AG04450 (cell line): Measurements from ENCODE around the gene IP6K3. TPM values are rescaled to one million over a fixed set of nuclear protein-coding genes. Genes with fewer than 3 reads are reported as not detected.

Experiments
- CTCF ChIA-PET: fragments of 300-600, 350-600 bp; formaldehyde crosslinking; extraction: SDS; loops from one replicate; lab custom pipeline; 2022; ENCODE audit warnings: antibody characterized with exemption, inconsistent platforms; lab: Charles Lee
- POLR2A ChIA-PET: fragments of 350-600 bp; formaldehyde crosslinking; extraction: SDS; loops from one replicate; lab custom pipeline; 2021; ENCODE audit warnings: antibody characterized with exemption, inconsistent platforms; lab: Yijun Ruan, JAX
- DNase-seq: peaks from one replicate; pipeline ENCODE4 v3.0.0-alpha.2; 2011; ENCODE audit warnings: low read depth, low spot score
- H3K27ac ChIP-seq: one replicate; pipeline ENCODE4 v1.5.1; 2012; ENCODE audit warnings: low read depth, low read length, control low read depth
- H3K27me3 ChIP-seq: one replicate; pipeline ENCODE4 v1.6.0; 2012; ENCODE audit warnings: low read length; ENCODE audit not compliant: control insufficient read depth, insufficient read depth
- H3K4me3 ChIP-seq: 2 replicates; pipeline ENCODE4 v1.5.1; 2011; ENCODE audit warnings: mild to moderate bottlenecking, low read depth, low read length, control low read depth
- H3K9me3 ChIP-seq: 2 replicates; pipeline ENCODE4 v1.5.1; 2012; ENCODE audit warnings: low read length; ENCODE audit not compliant: control insufficient read depth, insufficient read depth
- CTCF ChIP-seq: IDR thresholded peaks from 2 replicates; pipeline ENCODE4 v1.5.1; 2011; ENCODE audit warnings: low read depth, low read length, control low read depth, inconsistent platforms
- polyA minus RNA-seq: library from RNA; depleted of rRNA, polyadenylated mRNA; stranded (reverse); fragments of >200 nt; gene quantifications from 2 replicates; pipeline ENCODE4 v1.2.3, GENCODE V29; 2011; rRNA and poly(A)+ RNA removed
- polyA plus RNA-seq: library from polyadenylated mRNA; depleted of rRNA; stranded (reverse); fragments of >200 nt; gene quantifications from 2 replicates; pipeline ENCODE4 v1.2.3, GENCODE V29; 2011; rRNA removed

The IP6K3 gene
- 1.1 and 1.6 TPM in 2 replicates for polyA plus RNA-seq
- 0.91 and 2.1 TPM in 2 replicates for polyA minus RNA-seq

- CTCF ChIA-PET: interaction anchor here (0.9 to 5.2 kb wide), 12 partner anchors 9 to 408 kb away, joined by 3 to 57 read pairs (median 8); partner anchors contain the start of gene UQCC2
- no peaks in the 10 kb centered on the region for H3K9me3 ChIP-seq
- peak within 1 kb of the TSS; percentile 38 for H3K4me3 ChIP-seq
- POLR2A ChIA-PET: interaction anchor here (0.7 to 1.8 kb wide), 5 partner anchors 11 to 35 kb away, joined by 3 to 9 read pairs (median 4); partner anchors contain the start of gene UQCC2
- DNase-seq: no peak
- TF ChIP-seq CTCF: no peak
- H3K27ac ChIP-seq: peak within 1 kb of the TSS; percentile 61
- peaks cover 22% of the 10 kb centered on the region for H3K27me3 ChIP-seq
Measured at GRCh38 chr6:33746651-33747100, at the start of gene IP6K3. TSS of gene IP6K3 (minus strand) at chr6:33746905. CDS start at chr6:33735476, 11,429 bp downstream.

GRCh38 chr6:33794910-33795623 is 48.4 kb upstream of the IP6K3 start:
- POLR2A ChIA-PET: no interaction called here
- Histone ChIP-seq H3K27me3 (peaks cover 30% of the 10 kb centered on the region), H3K27ac (no peak overlapping the region), H3K9me3 (no peaks in the 10 kb centered on the region), H3K4me3 (no peak overlapping the region)
- TF ChIP-seq CTCF: no peak
- CTCF ChIA-PET: interaction anchor here (1.3 to 1.8 kb wide), 2 partner anchors 84 to 260 kb away, joined by 3 to 13 read pairs; partner anchors contain the start of gene UQCC2
- no peak for DNase-seq

GRCh38 chr6:33792981-33793380 is 46.3 kb upstream of the IP6K3 start:
- Histone ChIP-seq H3K27ac (no peak overlapping the region), H3K27me3 (peaks cover 22% of the 10 kb centered on the region), H3K4me3 (no peak overlapping the region), H3K9me3 (peaks cover 3% of the 10 kb centered on the region; the same call in 1 of the 2 replicates)
- ChIA-PET CTCF (interaction anchor here (1.1 kb wide), 1 partner anchor 16 kb away, joined by 4 read pairs; no protein-coding TSS in a partner anchor), POLR2A (no interaction called here)
- TF ChIP-seq CTCF: no peak
- DNase-seq: no peak

GRCh38 chr6:33791620-33792019 is 44.9 kb upstream of the IP6K3 start:
- ChIA-PET CTCF (interaction anchor here (0.7 kb wide), 1 partner anchor 263 kb away, joined by 3 read pairs; no protein-coding TSS in a partner anchor), POLR2A (no interaction called here)
- Histone ChIP-seq H3K9me3 (peaks cover 3% of the 10 kb centered on the region; the same call in 1 of the 2 replicates), H3K4me3 (no peak overlapping the region), H3K27ac (no peak overlapping the region), H3K27me3 (peaks cover 22% of the 10 kb centered on the region)
- TF ChIP-seq CTCF: no peak
- DNase-seq: no peak

GRCh38 chr6:33790910-33791309 is 44.2 kb upstream of the IP6K3 start:
- Histone ChIP-seq H3K9me3 (peaks cover 3% of the 10 kb centered on the region; the same call in 1 of the 2 replicates), H3K27ac (no peak overlapping the region), H3K27me3 (peaks cover 18% of the 10 kb centered on the region), H3K4me3 (no peak overlapping the region)
- TF ChIP-seq CTCF: no peak
- DNase-seq: no peak
- ChIA-PET POLR2A (interaction anchor here (0.7 kb wide), 2 partner anchors 53 to 198 kb away, joined by 3 read pairs; no protein-coding TSS in a partner anchor), CTCF (no interaction called here)
